HG02943 (cell line): Measurements from ENCODE around the gene TMF1.

Source experiments
- ATAC-seq: cut with Tn5 transposase; IDR thresholded peaks from one replicate; pipeline ENCODE4 v1.9.1; 2021; ENCODE audit warnings: mild to moderate bottlenecking, low read depth, moderate library complexity; ENCODE audit not compliant: unreplicated experiment

Gene TMF1

DNA sequence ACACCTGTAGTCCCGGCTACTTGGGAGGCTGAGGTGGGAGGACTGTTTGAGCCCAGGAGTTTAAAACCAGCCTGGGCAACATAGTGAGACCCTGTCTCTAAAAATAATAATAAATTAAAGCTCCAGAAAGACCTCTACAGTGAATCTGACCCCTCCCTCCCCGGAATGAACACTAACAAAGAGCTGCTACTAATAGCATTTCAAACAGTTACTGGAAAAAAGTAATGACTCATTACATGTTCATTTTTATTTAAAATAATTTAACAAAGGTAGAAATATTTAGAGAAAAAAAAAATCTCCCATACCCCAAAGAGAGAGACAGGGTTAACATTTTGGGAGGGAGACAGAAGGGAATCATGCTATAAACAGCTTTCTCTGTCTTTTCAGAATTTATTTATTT lies 30.2 kb upstream of the TMF1 start:
- ATAC-seq, result no peak

DNA sequence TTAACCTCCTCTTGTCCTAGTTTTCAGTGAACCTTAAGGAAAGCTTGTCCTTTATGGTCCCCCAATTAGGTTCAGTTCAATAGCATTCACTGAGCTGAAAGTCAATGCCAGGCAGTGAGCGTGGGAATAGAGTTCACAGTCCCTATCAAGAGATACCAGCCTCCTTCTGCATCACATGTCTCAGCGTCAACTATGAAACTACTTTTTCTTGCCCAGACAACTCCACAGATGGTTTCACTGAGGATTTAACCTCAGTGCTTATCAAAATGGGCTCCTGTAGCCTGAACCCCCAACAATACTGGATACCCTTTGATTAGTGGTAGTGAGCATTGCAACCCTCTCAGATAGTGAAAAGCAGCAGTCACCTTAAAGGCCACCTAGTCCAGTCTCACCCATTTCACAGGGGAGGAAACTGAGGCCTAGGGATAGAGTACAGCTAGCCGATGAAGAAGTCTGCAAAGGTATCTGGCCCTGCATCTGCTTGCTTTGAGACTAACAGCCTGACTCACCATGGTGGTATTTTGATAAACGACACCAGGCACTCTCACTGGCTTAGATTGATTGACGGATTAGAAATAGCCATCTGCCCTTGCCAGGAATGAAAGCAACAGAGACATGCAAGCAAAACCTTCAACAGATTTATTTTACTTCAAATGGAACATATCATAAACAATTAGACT lies 29.6 kb upstream of the TMF1 start:
- ATAC-seq, result no peak

DNA sequence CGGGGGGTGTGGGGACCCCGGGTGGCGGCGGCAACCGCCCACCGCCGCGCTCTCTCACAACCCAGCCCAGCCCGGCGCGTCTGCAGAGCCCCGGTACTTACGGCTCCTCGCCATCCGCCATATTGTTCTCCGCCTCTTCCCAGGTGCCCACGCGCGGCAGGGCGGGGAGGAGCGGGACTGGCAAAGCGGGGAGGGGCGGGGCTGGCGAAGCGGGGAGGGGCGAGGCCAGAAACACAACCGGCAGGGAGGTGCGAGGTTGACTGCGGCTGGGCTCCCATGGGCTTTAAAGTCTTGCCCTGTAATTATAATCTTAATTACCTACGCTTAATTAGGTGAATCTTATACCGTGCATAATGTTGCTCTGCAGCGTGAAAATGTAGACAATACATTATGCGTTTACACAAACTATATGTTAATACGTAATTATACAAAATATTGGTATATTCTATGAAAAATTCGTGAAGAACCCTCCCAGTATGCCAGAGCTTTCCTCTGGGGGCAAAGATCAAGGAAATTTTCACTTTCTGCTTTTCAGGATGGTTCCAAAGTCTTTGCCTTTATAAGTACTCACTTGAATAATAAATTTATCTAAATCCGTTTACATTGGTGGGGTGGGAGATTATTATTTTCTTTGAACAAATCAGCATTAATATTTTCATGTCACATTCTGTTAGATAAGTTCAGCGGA lies 28.2 kb upstream of the TMF1 start, which contains the start of gene UBA3:
UBA3 (minus strand) TSS at position 133 of the 688 bp plus-strand sequence; CDS start at position 121, 12 bp downstream.
- ATAC-seq, result peak; percentile 48

DNA sequence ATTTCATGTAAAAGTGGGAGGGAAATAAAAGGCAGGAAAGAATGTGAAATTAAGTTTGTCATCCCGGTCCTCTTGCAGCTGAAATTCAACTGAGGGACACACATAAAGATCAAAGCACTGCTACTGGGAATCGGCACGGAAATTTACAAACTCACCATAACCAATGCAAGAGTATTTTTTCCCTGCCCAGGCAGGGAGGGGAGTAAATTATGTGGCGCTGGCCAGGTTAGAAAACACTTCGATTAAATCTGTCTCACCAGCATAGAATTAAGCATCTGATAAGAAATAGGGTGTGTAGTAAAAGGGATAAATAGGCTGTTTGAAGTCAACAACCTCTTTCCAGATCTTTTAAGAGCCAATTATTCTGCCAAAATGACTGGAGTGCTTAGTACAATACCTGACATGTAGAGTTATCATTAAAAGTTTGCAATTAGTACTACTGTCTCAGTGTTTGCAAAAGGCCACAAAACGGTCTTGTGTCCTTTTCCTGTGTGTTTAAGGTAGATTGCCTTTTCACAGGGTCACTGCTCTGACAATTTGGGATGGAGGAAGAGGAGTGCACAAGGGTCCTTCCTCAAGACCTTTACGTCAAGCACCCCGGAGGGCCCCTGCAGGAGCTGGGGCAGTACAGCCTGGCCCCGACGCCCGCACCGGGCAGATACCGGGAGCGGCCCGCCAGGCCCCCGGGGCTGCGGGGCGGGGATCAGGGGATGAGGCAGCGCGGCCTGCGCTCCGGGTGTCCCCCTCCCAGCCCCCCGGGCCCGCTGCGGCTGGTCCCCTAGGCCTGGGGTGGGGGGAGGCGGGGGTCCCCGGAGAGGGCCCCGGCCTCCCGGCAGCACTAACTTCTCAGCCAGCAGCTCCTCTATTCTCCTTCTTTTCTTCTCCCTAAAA lies 27.4 kb upstream of the TMF1 start:
- ATAC-seq, result peak; percentile 13

DNA sequence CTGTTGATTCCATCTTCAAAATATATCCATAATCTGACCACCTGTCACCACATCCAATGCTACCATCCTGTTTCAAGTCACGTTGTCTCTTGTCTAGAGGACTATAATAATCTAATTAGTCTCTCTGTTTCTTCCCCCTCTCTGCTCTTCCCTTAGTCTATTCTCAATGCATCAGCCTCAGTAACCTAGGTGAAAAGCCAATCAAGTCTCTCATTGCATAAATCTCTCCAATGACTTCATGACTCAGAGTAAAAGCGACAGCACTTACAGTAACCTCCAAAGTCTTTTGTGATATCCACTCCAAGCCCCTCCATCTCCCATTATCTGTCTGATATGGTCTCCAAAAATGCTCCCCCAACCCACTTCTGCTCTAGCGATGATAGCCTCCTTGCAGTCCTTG lies 20.8 kb upstream of the TMF1 start:
- ATAC-seq, result no peak

DNA sequence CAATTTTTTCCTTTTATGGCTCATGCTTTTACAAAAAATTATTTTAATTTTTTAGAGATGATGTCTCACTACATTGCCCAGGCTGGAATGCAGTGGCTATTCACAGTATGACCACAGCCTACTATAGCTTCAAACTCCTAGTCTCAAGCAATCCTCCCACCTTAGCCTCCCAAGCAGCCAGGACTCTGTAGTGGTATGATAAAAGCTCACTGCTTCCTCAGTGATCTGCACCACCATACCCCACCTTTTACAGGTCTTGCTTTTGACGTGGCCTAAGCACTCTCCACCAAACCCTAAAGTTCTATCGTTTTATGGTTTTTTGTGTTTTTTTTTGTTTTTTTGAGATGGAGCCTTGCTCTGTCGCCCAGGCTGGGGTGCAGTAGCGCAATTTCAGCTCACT lies 14.0 kb upstream of the TMF1 start:
- ATAC-seq, result no peak

DNA sequence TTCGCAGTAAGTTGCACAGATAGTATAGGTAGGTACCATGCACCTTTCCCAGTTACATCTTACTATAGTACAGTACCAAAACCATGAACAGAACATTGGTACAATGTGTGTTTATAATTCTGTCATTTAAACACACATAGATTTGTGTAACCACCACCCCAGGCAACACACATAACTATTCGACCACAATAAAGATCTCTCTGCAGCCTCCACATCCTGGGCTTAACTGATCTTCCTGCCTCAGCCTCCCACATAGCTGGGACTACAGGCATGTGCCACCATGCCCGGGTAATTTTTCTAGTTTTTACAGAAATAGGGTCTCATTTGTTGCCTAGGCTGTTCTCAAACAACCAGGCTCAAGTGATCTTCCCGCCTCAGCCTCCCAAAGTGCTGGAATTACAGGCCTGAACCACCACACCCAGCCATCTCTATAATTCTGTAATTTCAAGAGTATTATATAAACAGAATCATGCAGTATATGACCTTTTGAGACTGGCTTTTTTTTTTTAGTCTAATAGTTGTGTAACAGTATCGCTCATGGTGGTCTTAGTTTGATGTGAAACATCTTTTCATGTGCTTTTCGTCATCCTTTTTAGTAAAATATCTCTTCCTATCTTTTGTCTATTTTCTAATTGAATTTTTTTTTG lies 13.3 kb upstream of the TMF1 start:
- no peak for ATAC-seq

DNA sequence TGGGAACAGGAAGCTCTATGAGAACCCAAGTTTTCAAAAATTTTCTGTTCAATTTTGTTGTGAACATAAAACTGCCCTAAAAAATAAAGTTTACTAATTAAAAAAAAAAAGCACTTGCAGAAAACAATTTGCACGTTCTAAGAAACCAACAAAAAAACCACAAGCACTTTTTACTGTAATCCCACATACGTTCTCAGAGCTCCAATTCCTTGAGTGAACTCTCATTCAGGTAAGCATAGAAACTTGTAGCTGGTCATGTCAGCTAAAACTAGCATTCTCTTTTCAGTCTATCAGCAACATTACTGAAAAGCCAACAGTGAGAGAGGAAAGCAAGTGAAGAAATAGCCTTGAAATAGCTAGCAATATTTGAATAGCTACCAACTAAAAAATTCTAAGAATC lies 11.5 kb upstream of the TMF1 start:
- ATAC-seq, result no peak

DNA sequence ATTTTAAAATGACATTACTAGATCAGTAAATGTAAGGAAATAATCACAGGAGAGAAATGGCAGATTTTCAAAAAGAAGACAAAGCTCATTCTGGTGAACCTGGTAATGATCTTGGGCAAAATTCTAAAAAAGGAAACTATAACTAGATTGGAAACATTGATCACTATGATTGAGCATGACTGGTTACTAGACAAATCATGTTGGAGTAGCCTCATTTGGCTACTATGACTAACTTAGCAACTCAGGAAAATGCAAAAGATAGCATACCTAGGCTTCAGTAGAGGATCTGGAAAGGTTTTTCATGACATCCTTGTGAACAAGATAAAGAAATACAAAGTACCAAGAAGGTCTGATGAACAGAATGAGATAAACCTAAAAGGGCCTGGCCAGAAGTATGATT lies 7.6 kb upstream of the TMF1 start:
- ATAC-seq, result no peak

DNA sequence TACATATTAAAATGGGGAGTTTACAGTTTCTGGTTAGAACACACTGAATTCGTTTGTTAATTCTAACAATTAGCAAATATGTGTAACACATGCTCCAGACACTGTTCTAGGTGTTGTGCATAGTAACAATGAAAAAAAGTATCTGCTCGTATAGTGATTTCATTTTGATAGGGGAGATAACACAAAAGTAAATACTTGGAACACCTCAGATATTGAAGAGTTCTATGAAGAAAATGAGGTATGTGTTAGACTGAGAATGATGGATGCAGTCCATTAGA lies 6.8 kb upstream of the TMF1 start:
- ATAC-seq, result no peak

DNA sequence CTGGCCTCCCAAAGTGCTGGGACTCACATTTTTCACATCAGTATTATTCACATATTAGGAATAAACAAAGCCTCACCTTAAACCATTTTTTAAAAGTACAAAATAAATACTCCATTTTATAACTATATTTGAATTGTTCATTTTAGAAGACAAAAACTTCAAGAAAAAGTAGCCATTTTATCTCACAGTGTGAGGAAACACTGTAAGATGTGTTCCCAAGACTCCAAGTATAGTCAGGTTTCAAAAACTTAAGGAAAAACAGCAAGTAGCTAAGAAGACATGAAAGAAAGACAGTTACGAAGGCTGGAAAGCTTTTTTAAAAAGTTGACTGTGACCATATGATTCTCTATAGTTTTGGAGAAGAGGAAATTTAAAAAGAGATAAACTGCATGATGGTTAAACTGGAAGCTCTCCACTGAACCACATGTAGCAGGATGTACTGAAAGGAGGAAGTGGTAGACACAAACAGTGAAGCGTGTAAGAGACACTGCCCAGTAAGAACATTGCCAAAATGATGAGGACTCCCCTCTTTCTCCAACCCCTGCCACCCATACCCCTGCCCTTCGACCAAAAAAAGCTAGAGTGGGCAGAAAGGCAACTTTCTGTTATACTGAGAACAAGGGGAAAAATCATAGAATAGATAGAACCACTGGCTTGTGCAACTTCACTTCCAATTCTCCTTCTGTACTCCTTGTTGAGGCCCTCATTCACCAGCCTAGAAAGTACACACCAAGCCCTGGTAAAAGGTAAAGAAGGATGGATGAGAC lies 6.2 kb upstream of the TMF1 start:
- peak; percentile 98 for ATAC-seq

DNA sequence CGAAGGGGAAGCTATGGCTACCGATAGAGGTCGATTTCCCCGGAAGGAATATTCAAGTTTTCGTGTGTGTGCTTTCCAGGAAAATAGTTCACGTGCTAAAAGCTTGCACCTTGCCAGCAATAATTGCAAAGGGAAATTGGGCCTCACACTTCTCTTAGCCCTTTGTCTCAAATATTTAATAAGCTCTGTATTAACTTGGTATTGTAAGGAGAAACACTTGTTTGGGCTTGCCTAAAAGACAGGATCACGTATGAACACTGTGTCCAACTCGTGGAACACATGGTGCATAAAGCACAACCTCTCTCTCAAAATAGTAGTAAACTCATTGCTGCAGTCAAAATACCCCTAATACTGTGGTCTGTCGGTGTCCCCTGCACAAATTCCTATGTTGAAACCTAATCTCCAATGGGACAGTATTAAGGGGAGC lies 352 bp upstream of the TMF1 start:
- peak; percentile 6 for ATAC-seq

DNA sequence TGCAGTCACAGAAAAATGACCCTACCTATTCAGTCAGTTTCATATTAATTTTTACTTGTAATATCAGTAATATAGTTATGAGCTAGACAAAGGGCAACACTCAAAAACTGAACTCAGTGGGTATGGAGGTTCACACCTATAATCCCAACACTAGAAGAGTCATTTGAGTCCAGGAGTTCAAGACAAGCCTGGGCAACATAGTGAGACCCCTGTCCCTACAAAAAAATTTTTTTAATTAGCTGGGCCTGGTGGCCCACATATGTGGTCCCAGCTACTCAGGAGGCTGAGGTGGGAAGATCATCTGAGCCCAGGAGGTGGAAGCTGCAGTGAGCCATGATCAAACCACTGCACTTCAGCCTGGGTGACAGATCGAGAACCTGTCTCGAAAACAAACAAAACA lies 3.1 kb downstream of the TMF1 start:
- no peak for ATAC-seq

DNA sequence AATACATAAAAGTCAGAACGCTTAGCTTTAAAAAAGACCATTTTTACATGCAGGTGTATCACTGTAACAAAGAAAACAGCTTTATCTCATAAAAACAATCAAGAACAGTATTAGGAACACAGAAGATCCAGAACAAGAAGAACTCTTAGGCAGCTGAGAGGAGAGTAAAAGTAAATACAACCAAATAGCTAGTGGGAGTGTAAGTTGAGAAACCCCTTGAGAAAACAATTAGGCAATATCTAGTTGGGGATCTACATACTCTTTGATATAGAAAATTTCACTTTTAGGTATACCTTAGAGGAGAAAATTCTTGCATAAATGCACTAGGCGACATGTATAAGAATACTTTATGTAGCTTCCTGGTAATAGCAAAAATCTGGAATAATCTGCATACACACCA lies 7.5 kb downstream of the TMF1 start:
- ATAC-seq, result no peak

DNA sequence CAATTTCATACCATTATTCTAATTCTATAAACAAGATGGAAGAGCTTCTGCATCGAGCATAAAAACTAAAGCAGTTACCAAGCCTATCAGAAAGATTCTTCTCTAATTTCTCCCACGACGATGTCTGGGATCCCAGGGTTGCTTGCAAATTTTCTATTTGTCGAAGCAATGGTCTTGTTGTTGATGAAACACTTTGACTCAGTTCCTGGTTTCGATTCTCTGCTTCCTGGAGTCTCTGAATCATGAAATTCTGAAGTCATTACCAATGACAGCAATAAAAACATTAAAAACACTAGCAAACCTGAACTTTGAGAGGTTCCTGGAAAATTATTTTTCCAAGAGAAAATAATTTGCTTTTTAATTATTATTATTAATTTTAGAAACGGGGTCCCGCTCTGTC lies 18.7 kb downstream of the TMF1 start:
- no peak for ATAC-seq

DNA sequence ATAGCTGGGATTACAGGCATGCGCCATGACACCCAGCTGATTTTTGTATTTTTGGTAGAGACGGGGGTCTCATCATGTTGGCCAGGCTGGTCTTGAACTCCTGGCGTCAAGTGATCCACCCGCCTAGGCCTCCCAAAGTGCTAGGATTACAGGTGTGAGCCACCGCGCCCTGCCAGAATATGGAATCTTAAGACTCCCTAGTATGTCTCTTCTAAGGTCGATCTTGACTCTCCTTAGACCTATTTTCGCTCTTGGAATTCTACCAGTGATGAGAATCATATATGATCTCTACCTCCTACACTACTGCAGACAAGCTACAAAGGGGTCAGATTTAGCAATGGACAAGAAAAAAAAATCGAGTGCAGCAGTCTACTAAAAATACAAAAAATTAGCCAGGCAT lies 19.4 kb downstream of the TMF1 start:
- ATAC-seq, result no peak

DNA sequence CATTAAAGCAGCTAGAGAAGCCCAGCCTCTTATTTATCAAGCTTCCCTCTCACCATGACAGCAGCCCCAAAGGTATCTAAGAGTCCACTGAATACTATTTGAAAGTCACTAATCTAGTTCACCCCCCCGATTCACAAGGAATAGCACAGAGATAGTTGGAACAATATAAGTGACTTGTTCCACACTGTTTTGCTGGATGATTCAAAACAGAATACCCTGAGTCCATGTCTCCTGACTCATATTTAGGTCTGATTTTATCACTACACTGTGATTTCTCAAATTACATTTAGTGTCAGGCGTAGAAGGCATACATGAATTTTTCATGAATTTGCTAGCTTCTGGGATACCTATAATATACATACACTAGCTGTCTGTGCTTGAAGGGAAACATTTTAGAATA lies 20.0 kb downstream of the TMF1 start:
- no peak for ATAC-seq

DNA sequence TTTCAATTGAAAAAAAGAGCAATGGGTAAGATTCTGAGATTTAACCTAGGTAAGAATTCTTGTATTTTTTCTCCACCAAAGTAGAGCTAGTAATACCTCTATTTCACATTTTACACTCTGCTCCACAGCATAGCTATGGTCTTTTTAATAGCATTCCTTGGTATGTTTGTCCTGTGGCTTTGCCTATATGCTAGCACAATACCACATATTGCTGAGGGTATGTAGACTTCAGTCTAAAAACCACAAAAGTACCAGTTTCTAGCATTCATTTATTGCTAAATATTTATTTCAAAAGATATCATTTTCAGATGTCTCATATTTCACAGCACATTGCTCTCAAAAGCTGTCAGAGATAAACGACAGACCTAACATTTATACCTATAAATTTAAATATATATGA lies 20.5 kb downstream of the TMF1 start:
- ATAC-seq, result no peak

DNA sequence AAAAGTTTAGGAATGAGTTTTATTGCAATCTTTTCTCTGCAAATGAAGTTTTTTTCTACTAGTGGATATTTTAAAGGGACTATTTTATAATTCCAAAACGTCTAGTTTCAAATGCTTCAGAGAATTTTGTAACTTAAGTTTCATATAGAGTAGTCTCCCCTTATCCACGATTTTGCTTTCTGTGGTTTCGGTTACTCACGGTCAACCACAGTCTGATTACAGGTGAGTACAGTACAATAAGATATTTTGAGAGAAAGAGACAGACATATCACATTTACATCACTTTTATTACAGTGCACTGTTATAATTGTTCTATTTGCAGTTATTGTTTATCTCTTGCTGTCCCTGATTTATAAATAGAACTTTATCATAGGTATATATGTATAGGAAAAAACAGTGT lies 31.3 kb downstream of the TMF1 start:
- no peak for ATAC-seq

DNA sequence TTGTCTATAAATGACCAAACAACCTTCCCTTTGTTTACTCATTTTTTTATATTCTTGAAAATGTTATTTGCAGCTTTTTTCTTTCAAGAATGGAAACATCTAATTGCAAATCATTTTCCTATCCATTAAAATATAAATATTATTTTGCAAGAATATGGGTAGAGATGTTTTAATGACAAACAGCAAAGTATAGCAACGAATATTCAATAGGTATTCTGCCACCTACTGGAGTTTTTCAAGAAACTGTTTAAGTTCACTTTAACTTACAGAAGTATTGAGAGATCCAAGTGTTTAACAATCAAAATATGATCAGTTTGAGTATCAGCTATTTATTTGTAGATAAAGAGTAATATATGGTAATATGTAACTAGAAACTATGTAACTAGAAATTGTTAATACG lies 31.7 kb downstream of the TMF1 start:
- no peak for ATAC-seq
